ENCODE measurements around the gene TBC1D1.

TBC1D1 gene, protein sequence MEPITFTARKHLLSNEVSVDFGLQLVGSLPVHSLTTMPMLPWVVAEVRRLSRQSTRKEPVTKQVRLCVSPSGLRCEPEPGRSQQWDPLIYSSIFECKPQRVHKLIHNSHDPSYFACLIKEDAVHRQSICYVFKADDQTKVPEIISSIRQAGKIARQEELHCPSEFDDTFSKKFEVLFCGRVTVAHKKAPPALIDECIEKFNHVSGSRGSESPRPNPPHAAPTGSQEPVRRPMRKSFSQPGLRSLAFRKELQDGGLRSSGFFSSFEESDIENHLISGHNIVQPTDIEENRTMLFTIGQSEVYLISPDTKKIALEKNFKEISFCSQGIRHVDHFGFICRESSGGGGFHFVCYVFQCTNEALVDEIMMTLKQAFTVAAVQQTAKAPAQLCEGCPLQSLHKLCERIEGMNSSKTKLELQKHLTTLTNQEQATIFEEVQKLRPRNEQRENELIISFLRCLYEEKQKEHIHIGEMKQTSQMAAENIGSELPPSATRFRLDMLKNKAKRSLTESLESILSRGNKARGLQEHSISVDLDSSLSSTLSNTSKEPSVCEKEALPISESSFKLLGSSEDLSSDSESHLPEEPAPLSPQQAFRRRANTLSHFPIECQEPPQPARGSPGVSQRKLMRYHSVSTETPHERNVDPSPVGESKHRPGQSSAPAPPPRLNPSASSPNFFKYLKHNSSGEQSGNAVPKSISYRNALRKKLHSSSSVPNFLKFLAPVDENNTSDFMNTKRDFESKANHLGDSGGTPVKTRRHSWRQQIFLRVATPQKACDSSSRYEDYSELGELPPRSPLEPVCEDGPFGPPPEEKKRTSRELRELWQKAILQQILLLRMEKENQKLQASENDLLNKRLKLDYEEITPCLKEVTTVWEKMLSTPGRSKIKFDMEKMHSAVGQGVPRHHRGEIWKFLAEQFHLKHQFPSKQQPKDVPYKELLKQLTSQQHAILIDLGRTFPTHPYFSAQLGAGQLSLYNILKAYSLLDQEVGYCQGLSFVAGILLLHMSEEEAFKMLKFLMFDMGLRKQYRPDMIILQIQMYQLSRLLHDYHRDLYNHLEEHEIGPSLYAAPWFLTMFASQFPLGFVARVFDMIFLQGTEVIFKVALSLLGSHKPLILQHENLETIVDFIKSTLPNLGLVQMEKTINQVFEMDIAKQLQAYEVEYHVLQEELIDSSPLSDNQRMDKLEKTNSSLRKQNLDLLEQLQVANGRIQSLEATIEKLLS (N-terminal part only)

GRCh38 chr4:37890801-37891259 is at the start of gene TBC1D1:
TBC1D1 (plus strand) TSS chr4:37891084; CDS start chr4:37902096, 11,012 bp downstream.
- TF ChIP-seq, protein P1, sequence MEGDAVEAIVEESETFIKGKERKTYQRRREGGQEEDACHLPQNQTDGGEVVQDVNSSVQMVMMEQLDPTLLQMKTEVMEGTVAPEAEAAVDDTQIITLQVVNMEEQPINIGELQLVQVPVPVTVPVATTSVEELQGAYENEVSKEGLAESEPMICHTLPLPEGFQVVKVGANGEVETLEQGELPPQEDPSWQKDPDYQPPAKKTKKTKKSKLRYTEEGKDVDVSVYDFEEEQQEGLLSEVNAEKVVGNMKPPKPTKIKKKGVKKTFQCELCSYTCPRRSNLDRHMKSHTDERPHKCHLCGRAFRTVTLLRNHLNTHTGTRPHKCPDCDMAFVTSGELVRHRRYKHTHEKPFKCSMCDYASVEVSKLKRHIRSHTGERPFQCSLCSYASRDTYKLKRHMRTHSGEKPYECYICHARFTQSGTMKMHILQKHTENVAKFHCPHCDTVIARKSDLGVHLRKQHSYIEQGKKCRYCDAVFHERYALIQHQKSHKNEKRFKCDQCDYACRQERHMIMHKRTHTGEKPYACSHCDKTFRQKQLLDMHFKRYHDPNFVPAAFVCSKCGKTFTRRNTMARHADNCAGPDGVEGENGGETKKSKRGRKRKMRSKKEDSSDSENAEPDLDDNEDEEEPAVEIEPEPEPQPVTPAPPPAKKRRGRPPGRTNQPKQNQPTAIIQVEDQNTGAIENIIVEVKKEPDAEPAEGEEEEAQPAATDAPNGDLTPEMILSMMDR (IDR thresholded peaks at IDR 0.05; ENCODE audit: borderline replicate concordance, insufficient read depth, low read depth, low read length), result no peak
- H3K4me3 ChIP-seq (ENCODE audit: low read depth, low read length), result peak within 1 kb of the TSS; percentile 77

- TF ChIP-seq, protein P1 (IDR thresholded peaks at IDR 0.05; ENCODE audit: borderline replicate concordance, insufficient read depth, low read depth, low read length), result no peak
- H3K4me3 ChIP-seq (ENCODE audit: low read depth, low read length), result no peak overlapping the region
These were observed 46.7 kb upstream of the TBC1D1 start for GRCh38 chr4:37844204-37844603.

DNA sequence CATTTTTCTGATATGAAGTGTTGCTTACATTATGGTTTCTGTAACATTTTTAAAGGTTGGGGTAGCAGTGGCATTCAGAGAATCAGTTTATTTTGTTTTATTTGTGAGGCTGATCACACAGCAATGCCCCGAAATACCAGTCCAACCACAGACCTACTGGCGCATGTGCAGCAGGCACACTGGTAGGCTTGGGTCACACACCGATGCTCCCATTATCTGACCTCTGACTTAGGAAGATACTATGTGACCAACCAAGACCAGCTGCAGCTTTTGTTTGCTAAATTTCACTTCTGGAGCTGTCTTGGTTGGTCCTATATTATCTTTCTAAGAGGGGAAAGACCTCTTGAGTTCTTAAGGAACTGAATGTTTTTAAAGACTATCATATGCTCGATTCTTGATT is 45.7 kb upstream of the TBC1D1 start:
- TF ChIP-seq, protein P1 (IDR thresholded peaks at IDR 0.05; ENCODE audit: borderline replicate concordance, insufficient read depth, low read depth, low read length), result no peak
- H3K4me3 ChIP-seq (ENCODE audit: low read depth, low read length), result no peak overlapping the region

DNA sequence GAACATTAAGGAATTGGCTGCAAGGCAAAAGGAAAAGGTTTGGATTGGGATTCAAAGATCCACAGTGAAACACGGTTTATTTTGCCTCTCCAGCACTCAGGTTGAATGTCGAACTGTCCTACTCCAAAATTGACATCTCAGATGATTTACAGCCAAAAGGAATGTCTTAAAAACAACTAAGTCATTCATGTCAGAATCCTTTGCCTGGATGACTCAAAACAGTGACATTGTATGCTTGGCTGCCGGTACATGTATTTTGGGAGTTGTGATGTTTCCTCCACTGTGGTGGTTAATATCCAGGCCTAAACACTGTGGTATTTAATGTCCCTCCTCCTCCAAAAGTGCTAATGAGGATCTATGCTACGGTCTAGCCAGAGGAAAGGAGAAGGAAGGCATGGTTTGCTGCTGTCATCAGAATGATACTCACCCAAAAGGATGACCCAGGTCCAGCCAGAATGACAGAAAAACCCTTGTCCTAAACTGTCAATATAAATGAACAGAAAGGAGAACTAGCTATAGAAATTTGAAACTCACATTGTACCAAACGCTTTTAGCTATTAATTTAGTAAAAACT is 43.5 kb upstream of the TBC1D1 start:
- no peak overlapping the region for H3K4me3 ChIP-seq (ENCODE audit: low read depth, low read length)
- TF ChIP-seq, protein P1 (IDR thresholded peaks at IDR 0.05; ENCODE audit: borderline replicate concordance, insufficient read depth, low read depth, low read length), result no peak

DNA sequence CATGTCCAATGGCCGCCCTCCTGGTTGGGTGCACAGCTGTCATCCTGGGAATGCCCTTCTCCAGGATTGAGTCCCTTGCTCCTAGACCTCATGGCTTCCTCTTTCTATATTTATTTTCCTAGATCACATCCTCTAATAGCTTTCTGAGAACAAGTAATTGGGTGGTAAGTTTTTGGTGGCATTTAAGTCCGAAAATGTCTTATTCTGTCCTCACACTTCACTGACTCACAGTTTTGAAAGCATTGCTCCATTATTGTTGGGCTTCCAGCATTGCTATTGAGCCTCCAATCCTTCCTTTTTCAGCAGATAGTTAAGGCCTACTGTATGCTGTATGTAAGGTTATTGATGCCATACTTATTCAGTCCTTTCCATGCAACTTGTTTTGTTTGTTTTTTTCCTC is 38.5 kb upstream of the TBC1D1 start:
- TF ChIP-seq, protein P1 (IDR thresholded peaks at IDR 0.05; ENCODE audit: borderline replicate concordance, insufficient read depth, low read depth, low read length), result no peak
- no peak overlapping the region for H3K4me3 ChIP-seq (ENCODE audit: low read depth, low read length)

- H3K4me3 ChIP-seq (ENCODE audit: low read depth, low read length), result no peak overlapping the region
- TF ChIP-seq, protein P1 (IDR thresholded peaks at IDR 0.05; ENCODE audit: borderline replicate concordance, insufficient read depth, low read depth, low read length), result no peak
These were observed 32.8 kb upstream of the TBC1D1 start for GRCh38 chr4:37858112-37858511.

Data from GM12875 (cell line).